GM23338 (cell line): ENCODE results near the gene KIAA0513. TPM values are rescaled to one million over a fixed set of nuclear protein-coding genes. Genes with fewer than 3 reads are reported as not detected.

Experiments
- ATAC-seq: fragments of 200-7000 bp; cut with Tn5 transposase; 3 replicates; pipeline ENCODE4 v1.9.1; 2020
- DNase-seq: peaks from one replicate; pipeline ENCODE4 v3.0.0-alpha.2; 2015; ENCODE audit warnings: low spot score
- H2AFZ ChIP-seq: fragments of 200-600 bp; sonication (generic); 2 replicates; pipeline ENCODE4 v1.8.0; 2016; ENCODE audit warnings: antibody characterized with exemption, mild to moderate bottlenecking, moderate library complexity
- H3F3A ChIP-seq: fragments of 200-600 bp; sonication (generic); replicated peaks from 2 replicates; pipeline ENCODE4 v1.8.0; 2017; ENCODE audit warnings: antibody characterized with exemption, mixed run types, low read depth
- H3K27ac ChIP-seq: fragments of 200-600 bp; sonication (generic); 2 replicates; pipeline ENCODE4 v1.6.1; 2016; ENCODE audit warnings: low read depth
- H3K27me3 ChIP-seq: fragments of 200-600 bp; sonication (generic); 2 replicates; pipeline ENCODE4 v1.8.0; 2016; ENCODE audit warnings: mild to moderate bottlenecking, mixed run types, moderate library complexity; ENCODE audit not compliant: insufficient read depth
- H3K36me3 ChIP-seq: fragments of 200-600 bp; sonication (generic); 2 replicates; pipeline ENCODE4 v1.8.0; 2016; ENCODE audit warnings: mild to moderate bottlenecking; ENCODE audit not compliant: insufficient read depth
- H3K4me1 ChIP-seq: fragments of 200-600 bp; sonication (generic); 2 replicates; pipeline ENCODE4 v1.8.0; 2016; ENCODE audit warnings: mild to moderate bottlenecking, moderate library complexity; ENCODE audit not compliant: insufficient read depth
- H3K4me2 ChIP-seq: fragments of 200-600 bp; sonication (generic); 2 replicates; pipeline ENCODE4 v1.7.1; 2017; ENCODE audit warnings: mixed run types
- H3K4me3 ChIP-seq: fragments of 200-600 bp; sonication (generic); 2 replicates; pipeline ENCODE4 v1.6.1; 2016; ENCODE audit warnings: mixed run types
- H3K79me2 ChIP-seq: fragments of 200-600 bp; sonication (generic); replicated peaks from 2 replicates; pipeline ENCODE4 v1.8.0; 2017; ENCODE audit warnings: mild to moderate bottlenecking; ENCODE audit not compliant: insufficient read depth
- H3K9me2 ChIP-seq: fragments of 200-600 bp; sonication (generic); 2 replicates; pipeline ENCODE4 v1.8.0; 2017; ENCODE audit not compliant: insufficient read depth
- H4K20me1 ChIP-seq: fragments of 200-600 bp; sonication (generic); replicated peaks from 2 replicates; pipeline ENCODE4 v1.8.0; 2017; ENCODE audit warnings: mild to moderate bottlenecking; ENCODE audit not compliant: insufficient read depth
- H3K27ac Mint-ChIP-seq: 2 replicates; pipeline ENCODE4 v1.8.0; 2020; ENCODE audit warnings: inconsistent platforms, mild to moderate bottlenecking, moderate library complexity, mixed read lengths
- H3K27me3 Mint-ChIP-seq: 3 replicates; pipeline ENCODE4 v1.8.0; 2022; ENCODE audit warnings: low read depth, mild to moderate bottlenecking, moderate library complexity, mixed read lengths, inconsistent platforms; ENCODE audit not compliant: insufficient read depth, poor library complexity
- H3K36me3 Mint-ChIP-seq: 3 replicates; pipeline ENCODE4 v1.8.0; 2021; ENCODE audit warnings: low read depth, mild to moderate bottlenecking, inconsistent platforms, moderate library complexity, mixed read lengths
- H3K4me1 Mint-ChIP-seq: 3 replicates; pipeline ENCODE4 v1.8.0; 2020; ENCODE audit warnings: mild to moderate bottlenecking, inconsistent platforms, mixed read lengths
- H3K4me3 Mint-ChIP-seq: 3 replicates; pipeline ENCODE4 v1.8.0; 2021; ENCODE audit warnings: moderate library complexity, mild to moderate bottlenecking, inconsistent platforms, mixed read lengths
- H3K9me3 Mint-ChIP-seq: 3 replicates; pipeline ENCODE4 v1.8.0; 2020; ENCODE audit warnings: moderate library complexity, mild to moderate bottlenecking, inconsistent platforms, mixed read lengths
- CREB1 ChIP-seq: fragments of 250-450 bp; sonication (Bioruptor Pico); IDR thresholded peaks from 2 replicates; pipeline ENCODE4 v1.5.0; 2020; ENCODE audit warnings: low read depth, mild to moderate bottlenecking, moderate library complexity
- EZH2 ChIP-seq: fragments of 200-600 bp; sonication (generic); IDR thresholded peaks from one replicate; pipeline ENCODE4 v1.8.0; 2017; ENCODE audit warnings: antibody characterized with exemption, mild to moderate bottlenecking, low read depth; ENCODE audit not compliant: unreplicated experiment
- EZH2phosphoT487 ChIP-seq: fragments of 200-600 bp; sonication (generic); IDR thresholded peaks from one replicate; pipeline ENCODE4 v1.8.1; 2018; ENCODE audit warnings: antibody characterized with exemption; ENCODE audit not compliant: unreplicated experiment
- NANOG ChIP-seq: IDR thresholded peaks from 2 replicates; pipeline ENCODE4 v1.6.1; 2016; ENCODE audit warnings: antibody characterized with exemption, borderline replicate concordance
- STAT1 ChIP-seq: IDR thresholded peaks from one replicate; pipeline ENCODE4 v1.6.1; 2016; ENCODE audit warnings: antibody characterized with exemption; ENCODE audit not compliant: unreplicated experiment
- ZNF114 ChIP-seq: fragments of 250-450 bp; sonication (Bioruptor Pico); IDR thresholded peaks from 2 replicates; pipeline ENCODE4 v1.5.0; 2020; ENCODE audit warnings: mild to moderate bottlenecking, moderate library complexity
- ZNF331 ChIP-seq: fragments of 250-450 bp; sonication (Bioruptor Pico); IDR thresholded peaks from 2 replicates; pipeline ENCODE4 v1.5.0; 2020; ENCODE audit warnings: low read depth, mild to moderate bottlenecking, moderate library complexity
- polyA plus RNA-seq: library from polyadenylated mRNA; unstranded; fragments of >200 nt; fragmentation: Nextera tagmentation; extraction: Ambion mirVana; gene quantifications from 2 replicates; pipeline ENCODE4 v1.2.1, GENCODE V29; 2016
- total RNA-seq: library from RNA; depleted of rRNA; stranded (reverse); fragments of >200 nt; shearing (Covaris generic); gene quantifications from 2 replicates; pipeline ENCODE4 v1.2.3, GENCODE V29; 2014
- TF ChIP-seq, protein P1 (sequence below), 2 experiments: fragments of 200-600 bp in 1 of 2; sonication (generic) in 1 of 2; conservative IDR thresholded peaks; 2 replicates each; pipeline versions ENCODE4 v1.5.1 to v1.6.1; 2016 to 2017; ENCODE audit warnings: antibody characterized with exemption in 2 of 2, low read depth in 2 of 2, mild to moderate bottlenecking in 2 of 2, moderate library complexity in 1 of 2
- TF ChIP-seq, protein P2 (sequence below): IDR thresholded peaks from one replicate; pipeline ENCODE4 v1.6.1; 2018; ENCODE audit warnings: antibody characterized with exemption; ENCODE audit not compliant: unreplicated experiment
- TF ChIP-seq, protein P3 (sequence below): fragments of 250-450 bp; sonication (Bioruptor Pico); IDR thresholded peaks from 2 replicates; pipeline ENCODE4 v1.5.0; 2020; ENCODE audit warnings: mild to moderate bottlenecking, moderate library complexity

The KIAA0513 gene
- total and polyA plus RNA-seq, 2 experiments from 2014 or later: 2.1 to 8.7 TPM

DNA sequence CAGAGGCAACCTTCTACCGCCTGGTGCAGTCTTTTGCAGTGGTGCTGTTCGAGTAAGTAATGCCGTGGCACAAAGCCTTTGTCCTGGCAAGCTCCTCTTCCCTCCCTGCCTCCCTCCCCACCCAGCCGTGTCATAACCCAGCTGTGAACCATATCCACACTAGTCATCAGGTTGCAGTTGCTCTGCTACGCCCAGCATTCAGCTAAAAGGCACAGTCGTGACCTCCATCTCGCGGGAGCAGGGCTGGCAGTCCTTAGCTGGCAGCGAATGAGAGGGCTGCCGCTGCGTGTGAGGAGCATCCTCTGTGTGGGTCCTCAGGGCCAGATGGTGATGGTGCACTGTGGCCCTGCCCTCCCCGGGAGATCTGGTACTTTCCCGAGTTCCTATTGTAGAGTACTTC, 45.4 kb downstream of the KIAA0513 start:
- Mint-ChIP-seq H3K4me3 (no peak overlapping the region), H3K4me1 (peaks cover 13% of the 10 kb centered on the region), H3K9me3 (no peaks in the 10 kb centered on the region), H3K27me3 (peaks cover 17% of the 10 kb centered on the region), H3K36me3 (peaks cover 4% of the 10 kb centered on the region; the same call in 1 of the 3 replicates), H3K27ac (no peak overlapping the region)
- Histone ChIP-seq H4K20me1 (no peaks in the 10 kb centered on the region), H3K79me2 (no peaks in the 10 kb centered on the region), H3K27me3 (no peaks in the 10 kb centered on the region), H3F3A (no peaks in the 10 kb centered on the region), H3K4me2 (no peak overlapping the region), H3K4me1 (no peaks in the 10 kb centered on the region; the same call in 1 of the 2 replicates), H3K27ac (no peak overlapping the region), H3K4me3 (no peak overlapping the region), H3K9me2 (no peaks in the 10 kb centered on the region), H3K36me3 (no peaks in the 10 kb centered on the region), H2AFZ (no peak overlapping the region)
- no peak for DNase-seq
- ATAC-seq: no peak
- TF ChIP-seq, protein P1, sequence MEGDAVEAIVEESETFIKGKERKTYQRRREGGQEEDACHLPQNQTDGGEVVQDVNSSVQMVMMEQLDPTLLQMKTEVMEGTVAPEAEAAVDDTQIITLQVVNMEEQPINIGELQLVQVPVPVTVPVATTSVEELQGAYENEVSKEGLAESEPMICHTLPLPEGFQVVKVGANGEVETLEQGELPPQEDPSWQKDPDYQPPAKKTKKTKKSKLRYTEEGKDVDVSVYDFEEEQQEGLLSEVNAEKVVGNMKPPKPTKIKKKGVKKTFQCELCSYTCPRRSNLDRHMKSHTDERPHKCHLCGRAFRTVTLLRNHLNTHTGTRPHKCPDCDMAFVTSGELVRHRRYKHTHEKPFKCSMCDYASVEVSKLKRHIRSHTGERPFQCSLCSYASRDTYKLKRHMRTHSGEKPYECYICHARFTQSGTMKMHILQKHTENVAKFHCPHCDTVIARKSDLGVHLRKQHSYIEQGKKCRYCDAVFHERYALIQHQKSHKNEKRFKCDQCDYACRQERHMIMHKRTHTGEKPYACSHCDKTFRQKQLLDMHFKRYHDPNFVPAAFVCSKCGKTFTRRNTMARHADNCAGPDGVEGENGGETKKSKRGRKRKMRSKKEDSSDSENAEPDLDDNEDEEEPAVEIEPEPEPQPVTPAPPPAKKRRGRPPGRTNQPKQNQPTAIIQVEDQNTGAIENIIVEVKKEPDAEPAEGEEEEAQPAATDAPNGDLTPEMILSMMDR (conservative IDR thresholded peaks at IDR 0.05; ENCODE audit: low read depth in 2 of 2): no peak
- TF ChIP-seq NANOG: no peak

DNA sequence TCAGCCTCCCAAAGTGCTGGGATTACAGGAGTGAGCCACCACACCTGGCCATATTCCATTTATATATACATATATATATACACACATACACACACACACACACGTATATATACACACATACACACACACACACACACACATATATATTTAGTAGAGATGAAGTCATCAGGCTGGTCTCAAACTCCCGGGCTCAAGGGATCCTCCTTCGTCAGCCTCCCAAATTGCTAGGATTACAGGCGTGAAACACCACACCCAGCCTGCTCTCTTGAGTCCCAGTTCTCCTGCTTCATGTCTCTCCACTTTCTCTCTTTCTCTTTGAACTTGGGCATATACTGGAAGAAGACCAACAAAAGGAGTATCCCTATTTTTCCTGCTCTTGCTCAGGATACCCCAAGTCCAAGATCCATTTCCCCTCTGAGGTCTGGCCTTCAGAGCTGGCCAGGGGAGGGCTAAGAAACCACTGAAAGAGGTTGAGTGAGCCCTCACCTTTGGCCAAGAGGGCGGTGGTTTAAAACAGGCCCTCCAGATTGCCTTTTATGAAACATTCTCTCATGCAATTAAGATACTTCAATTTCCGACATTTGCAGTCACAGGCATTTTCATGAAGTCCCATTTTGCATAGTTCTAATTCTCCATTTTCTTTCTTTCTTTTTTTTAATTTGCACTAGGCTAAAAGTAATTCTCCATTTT, 46.8 kb downstream of the KIAA0513 start:
- no peaks in the 10 kb centered on the region for H3K9me2 ChIP-seq
- no peaks in the 10 kb centered on the region; the same call in 1 of the 2 replicates for H4K20me1 ChIP-seq
- H3K27me3 ChIP-seq: no peaks in the 10 kb centered on the region
- TF ChIP-seq, protein P2, sequence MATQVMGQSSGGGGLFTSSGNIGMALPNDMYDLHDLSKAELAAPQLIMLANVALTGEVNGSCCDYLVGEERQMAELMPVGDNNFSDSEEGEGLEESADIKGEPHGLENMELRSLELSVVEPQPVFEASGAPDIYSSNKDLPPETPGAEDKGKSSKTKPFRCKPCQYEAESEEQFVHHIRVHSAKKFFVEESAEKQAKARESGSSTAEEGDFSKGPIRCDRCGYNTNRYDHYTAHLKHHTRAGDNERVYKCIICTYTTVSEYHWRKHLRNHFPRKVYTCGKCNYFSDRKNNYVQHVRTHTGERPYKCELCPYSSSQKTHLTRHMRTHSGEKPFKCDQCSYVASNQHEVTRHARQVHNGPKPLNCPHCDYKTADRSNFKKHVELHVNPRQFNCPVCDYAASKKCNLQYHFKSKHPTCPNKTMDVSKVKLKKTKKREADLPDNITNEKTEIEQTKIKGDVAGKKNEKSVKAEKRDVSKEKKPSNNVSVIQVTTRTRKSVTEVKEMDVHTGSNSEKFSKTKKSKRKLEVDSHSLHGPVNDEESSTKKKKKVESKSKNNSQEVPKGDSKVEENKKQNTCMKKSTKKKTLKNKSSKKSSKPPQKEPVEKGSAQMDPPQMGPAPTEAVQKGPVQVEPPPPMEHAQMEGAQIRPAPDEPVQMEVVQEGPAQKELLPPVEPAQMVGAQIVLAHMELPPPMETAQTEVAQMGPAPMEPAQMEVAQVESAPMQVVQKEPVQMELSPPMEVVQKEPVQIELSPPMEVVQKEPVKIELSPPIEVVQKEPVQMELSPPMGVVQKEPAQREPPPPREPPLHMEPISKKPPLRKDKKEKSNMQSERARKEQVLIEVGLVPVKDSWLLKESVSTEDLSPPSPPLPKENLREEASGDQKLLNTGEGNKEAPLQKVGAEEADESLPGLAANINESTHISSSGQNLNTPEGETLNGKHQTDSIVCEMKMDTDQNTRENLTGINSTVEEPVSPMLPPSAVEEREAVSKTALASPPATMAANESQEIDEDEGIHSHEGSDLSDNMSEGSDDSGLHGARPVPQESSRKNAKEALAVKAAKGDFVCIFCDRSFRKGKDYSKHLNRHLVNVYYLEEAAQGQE: no peak
- TF ChIP-seq ZNF114: no peak
- TF ChIP-seq STAT1: no peak
- TF ChIP-seq, protein P3, sequence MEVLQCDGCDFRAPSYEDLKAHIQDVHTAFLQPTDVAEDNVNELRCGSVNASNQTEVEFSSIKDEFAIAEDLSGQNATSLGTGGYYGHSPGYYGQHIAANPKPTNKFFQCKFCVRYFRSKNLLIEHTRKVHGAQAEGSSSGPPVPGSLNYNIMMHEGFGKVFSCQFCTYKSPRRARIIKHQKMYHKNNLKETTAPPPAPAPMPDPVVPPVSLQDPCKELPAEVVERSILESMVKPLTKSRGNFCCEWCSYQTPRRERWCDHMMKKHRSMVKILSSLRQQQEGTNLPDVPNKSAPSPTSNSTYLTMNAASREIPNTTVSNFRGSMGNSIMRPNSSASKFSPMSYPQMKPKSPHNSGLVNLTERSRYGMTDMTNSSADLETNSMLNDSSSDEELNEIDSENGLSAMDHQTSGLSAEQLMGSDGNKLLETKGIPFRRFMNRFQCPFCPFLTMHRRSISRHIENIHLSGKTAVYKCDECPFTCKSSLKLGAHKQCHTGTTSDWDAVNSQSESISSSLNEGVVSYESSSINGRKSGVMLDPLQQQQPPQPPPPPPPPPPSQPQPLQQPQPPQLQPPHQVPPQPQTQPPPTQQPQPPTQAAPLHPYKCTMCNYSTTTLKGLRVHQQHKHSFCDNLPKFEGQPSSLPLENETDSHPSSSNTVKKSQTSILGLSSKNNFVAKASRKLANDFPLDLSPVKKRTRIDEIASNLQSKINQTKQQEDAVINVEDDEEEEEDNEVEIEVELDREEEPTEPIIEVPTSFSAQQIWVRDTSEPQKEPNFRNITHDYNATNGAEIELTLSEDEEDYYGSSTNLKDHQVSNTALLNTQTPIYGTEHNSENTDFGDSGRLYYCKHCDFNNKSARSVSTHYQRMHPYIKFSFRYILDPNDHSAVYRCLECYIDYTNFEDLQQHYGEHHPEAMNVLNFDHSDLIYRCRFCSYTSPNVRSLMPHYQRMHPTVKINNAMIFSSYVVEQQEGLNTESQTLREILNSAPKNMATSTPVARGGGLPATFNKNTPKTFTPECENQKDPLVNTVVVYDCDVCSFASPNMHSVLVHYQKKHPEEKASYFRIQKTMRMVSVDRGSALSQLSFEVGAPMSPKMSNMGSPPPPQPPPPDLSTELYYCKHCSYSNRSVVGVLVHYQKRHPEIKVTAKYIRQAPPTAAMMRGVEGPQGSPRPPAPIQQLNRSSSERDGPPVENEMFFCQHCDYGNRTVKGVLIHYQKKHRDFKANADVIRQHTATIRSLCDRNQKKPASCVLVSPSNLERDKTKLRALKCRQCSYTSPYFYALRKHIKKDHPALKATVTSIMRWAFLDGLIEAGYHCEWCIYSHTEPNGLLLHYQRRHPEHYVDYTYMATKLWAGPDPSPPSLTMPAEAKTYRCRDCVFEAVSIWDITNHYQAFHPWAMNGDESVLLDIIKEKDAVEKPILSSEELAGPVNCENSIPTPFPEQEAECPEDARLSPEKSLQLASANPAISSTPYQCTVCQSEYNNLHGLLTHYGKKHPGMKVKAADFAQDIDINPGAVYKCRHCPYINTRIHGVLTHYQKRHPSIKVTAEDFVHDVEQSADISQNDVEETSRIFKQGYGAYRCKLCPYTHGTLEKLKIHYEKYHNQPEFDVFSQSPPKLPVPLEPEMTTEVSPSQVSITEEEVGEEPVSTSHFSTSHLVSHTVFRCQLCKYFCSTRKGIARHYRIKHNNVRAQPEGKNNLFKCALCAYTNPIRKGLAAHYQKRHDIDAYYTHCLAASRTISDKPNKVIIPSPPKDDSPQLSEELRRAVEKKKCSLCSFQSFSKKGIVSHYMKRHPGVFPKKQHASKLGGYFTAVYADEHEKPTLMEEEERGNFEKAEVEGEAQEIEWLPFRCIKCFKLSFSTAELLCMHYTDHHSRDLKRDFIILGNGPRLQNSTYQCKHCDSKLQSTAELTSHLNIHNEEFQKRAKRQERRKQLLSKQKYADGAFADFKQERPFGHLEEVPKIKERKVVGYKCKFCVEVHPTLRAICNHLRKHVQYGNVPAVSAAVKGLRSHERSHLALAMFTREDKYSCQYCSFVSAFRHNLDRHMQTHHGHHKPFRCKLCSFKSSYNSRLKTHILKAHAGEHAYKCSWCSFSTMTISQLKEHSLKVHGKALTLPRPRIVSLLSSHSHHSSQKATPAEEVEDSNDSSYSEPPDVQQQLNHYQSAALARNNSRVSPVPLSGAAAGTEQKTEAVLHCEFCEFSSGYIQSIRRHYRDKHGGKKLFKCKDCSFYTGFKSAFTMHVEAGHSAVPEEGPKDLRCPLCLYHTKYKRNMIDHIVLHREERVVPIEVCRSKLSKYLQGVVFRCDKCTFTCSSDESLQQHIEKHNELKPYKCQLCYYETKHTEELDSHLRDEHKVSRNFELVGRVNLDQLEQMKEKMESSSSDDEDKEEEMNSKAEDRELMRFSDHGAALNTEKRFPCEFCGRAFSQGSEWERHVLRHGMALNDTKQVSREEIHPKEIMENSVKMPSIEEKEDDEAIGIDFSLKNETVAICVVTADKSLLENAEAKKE (CRISPR knock-in tag): no peak
- no peak for TF ChIP-seq ZNF331 (CRISPR knock-in tag)
- no peak for TF ChIP-seq EZH2phosphoT487
- no peak for TF ChIP-seq EZH2
- TF ChIP-seq CREB1 (CRISPR knock-in tag): no peak

More for the DNA sequence above, 46.8 kb downstream of the KIAA0513 start:
- no peaks in the 10 kb centered on the region for H3K9me3 Mint-ChIP-seq
- no peak overlapping the region for H3K4me3 ChIP-seq
- H3K79me2 ChIP-seq: no peaks in the 10 kb centered on the region
- H2AFZ ChIP-seq: no peak overlapping the region
- peaks cover 4% of the 10 kb centered on the region; the same call in 1 of the 3 replicates for H3K36me3 Mint-ChIP-seq
- H3K36me3 ChIP-seq: no peaks in the 10 kb centered on the region
- no peaks in the 10 kb centered on the region for H3F3A ChIP-seq
- no peaks in the 10 kb centered on the region; the same call in 1 of the 2 replicates for H3K4me1 ChIP-seq
- H3K4me2 ChIP-seq: no peak overlapping the region
- no peak for DNase-seq
- peaks cover 21% of the 10 kb centered on the region for H3K27me3 Mint-ChIP-seq
- ATAC-seq: no peak
- no peak overlapping the region for H3K27ac Mint-ChIP-seq
- no peak overlapping the region for H3K4me3 Mint-ChIP-seq
- H3K4me1 Mint-ChIP-seq: peaks cover 13% of the 10 kb centered on the region
- no peak overlapping the region for H3K27ac ChIP-seq
